ENCODE results near the gene ARHGAP42.

The ARHGAP42 gene

GRCh38 chr11:101030692-101031091, 343.6 kb downstream of the ARHGAP42 start:
- no peak for TF ChIP-seq CTCF (IDR thresholded peaks at IDR 0.05; ENCODE audit: control extremely low read depth, extremely low read depth, low read depth, missing control alignments)
- no peak for DNase-seq (ENCODE audit: extremely low spot score)
- POLR2A ChIA-PET: no interaction called here
- CTCF ChIA-PET: no interaction called here

- DNase-seq (ENCODE audit: extremely low spot score): no peak
- ChIA-PET CTCF (no interaction called here), POLR2A (no interaction called here)
- no peak for TF ChIP-seq CTCF (IDR thresholded peaks at IDR 0.05; ENCODE audit: control extremely low read depth, extremely low read depth, low read depth, missing control alignments)
Observed at GRCh38 chr11:101031713-101032112, 344.6 kb downstream of the ARHGAP42 start.

- no peak for TF ChIP-seq CTCF (IDR thresholded peaks at IDR 0.05; ENCODE audit: control extremely low read depth, extremely low read depth, low read depth, missing control alignments)
- CTCF ChIA-PET: no interaction called here
- DNase-seq (ENCODE audit: extremely low spot score): no peak
- POLR2A ChIA-PET: no interaction called here
Observed at GRCh38 chr11:101032991-101033390, 345.9 kb downstream of the ARHGAP42 start.

- DNase-seq (ENCODE audit: extremely low spot score): no peak
- TF ChIP-seq CTCF (IDR thresholded peaks at IDR 0.05; ENCODE audit: control extremely low read depth, extremely low read depth, low read depth, missing control alignments): no peak
- CTCF ChIA-PET: interaction anchor here (2.7 kb wide), 1 partner anchor 14 kb away, joined by 6 read pairs; no protein-coding TSS in a partner anchor
- POLR2A ChIA-PET: no interaction called here
Observed at GRCh38 chr11:101034076-101034475, 347.0 kb downstream of the ARHGAP42 start.

- TF ChIP-seq CTCF (IDR thresholded peaks at IDR 0.05; ENCODE audit: control extremely low read depth, extremely low read depth, low read depth, missing control alignments): no peak
- POLR2A ChIA-PET: no interaction called here
- DNase-seq (ENCODE audit: extremely low spot score): no peak
- CTCF ChIA-PET: interaction anchor here (2.7 kb wide), 1 partner anchor 16 kb away, joined by 6 read pairs; no protein-coding TSS in a partner anchor
Observed at GRCh38 chr11:101035872-101036271, 348.8 kb downstream of the ARHGAP42 start.
